ENCODE data around the gene METTL27.

- TF ChIP-seq CTCF (IDR thresholded peaks at IDR 0.05): no peak
- TF ChIP-seq POLR2A (IDR thresholded peaks at IDR 0.05): no peak
- TF ChIP-seq POLR2AphosphoS5 (IDR thresholded peaks at IDR 0.05; ENCODE audit: insufficient read depth in 1 of 2, low read depth in 1 of 2): no peak
Measured at GRCh38 chr7:73888959-73889358, 46.6 kb upstream of the METTL27 start.
